Fibroblast of skin of right biceps (primary cell): ENCODE results near the gene PLEKHA1.
A peak's percentile ranks its signal among the peaks of the same experiment; 100 is the strongest.

Source experiments
- DNase-seq: peaks from one replicate; pipeline ENCODE4 v3.0.0-alpha.2; 2013

Gene PLEKHA1

DNA sequence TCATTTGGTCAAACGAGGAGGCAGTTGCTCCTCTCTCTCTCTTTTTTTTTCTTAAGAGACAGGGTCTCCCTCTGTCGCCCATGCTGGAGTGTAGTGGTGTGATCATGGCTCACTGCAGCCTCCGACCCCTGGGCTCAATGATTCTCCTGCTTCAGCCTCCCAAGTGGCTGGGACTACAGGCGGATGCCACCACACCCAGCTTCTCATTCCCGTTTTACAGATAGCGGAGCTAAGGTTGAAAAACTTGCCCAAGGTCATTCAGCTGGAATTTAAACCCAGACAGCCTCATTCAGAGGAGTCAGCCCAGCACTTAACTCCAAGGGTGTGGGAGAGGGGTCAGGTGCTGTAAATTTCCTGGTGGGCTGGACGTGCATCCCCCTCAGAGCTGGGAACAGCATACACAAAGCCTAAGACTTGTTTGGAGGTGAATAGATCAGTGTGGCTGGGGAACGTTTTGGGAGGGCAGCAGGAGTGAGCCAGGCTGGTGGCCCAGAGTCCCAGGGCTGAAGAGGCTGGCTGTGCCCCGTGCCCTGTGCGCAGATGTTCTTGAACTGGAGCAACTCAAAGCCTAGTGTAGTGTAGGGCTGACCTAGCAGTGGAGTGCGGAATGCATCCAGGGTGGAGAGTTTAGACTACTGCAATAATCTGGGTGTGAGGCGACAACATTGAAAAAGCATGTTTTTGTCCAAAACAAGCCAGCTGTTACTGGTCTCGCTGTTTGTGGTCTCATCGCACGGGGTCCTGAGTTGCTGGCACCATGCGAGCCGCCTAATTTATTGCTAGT is 89.2 kb downstream of the PLEKHA1 start:
- no peak for DNase-seq

DNA sequence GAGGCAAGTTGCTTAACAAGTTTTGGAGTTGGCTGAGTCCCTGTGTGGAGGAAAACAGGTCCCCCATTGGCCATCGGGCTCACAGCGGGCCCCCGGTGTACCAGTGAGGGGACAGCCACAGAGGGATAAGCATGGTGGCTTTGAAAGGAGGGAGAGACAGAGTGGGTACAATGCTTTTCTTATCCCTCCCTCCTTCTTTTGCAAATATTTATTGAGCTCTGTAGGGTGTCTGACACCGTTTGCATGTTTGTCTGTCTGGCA is 89.7 kb downstream of the PLEKHA1 start:
- DNase-seq: no peak

DNA sequence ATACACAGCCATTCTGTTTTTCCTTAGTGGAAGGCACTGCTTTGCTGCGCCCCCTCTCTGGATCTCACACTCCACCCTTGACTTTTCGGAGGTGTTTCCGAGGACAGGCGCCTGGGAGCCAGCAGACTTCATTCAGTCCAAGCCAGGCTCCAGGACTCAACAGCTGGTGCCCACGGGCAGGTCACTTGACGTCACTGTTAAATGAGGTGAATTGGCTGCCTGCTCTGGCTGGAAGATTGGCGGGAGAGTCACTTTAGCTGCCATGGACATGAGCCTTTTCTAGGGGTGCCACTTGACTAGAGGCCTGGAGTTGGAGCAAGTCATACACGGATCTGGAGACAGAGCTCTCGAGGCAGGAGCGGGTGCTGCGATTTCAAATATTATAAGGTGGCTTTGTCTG is 90.1 kb downstream of the PLEKHA1 start:
- DNase-seq: no peak

DNA sequence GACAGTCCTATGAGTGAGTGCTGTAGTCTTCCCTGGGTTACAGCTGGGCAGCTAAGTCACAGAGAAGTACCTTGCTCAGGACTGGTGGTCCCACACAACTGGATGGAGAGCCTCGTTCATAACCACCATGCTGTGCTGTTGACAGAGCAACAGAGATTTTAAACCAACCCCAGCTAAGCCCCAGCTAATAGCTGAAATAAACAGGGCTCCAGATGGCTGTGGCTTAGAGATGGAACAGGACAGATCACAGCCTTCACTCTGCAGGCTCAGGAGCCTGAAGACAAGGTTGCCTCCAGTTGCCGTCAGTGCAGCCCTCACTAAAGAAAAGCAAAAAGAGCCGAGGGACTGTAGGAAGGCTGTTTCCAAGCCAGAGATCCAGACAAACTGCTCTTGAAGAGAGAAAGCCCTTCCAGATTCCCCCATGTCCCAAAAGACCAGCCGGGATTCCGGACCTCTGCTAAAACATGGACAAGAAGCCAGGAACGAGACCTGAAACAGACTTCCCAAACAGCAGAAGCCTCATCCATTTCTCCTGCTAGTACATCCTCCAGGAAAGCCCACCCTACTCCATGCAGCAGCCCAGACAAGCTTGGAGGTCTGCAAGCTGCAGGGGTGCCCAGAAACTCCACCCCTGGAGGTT is 91.0 kb downstream of the PLEKHA1 start:
- no peak for DNase-seq

DNA sequence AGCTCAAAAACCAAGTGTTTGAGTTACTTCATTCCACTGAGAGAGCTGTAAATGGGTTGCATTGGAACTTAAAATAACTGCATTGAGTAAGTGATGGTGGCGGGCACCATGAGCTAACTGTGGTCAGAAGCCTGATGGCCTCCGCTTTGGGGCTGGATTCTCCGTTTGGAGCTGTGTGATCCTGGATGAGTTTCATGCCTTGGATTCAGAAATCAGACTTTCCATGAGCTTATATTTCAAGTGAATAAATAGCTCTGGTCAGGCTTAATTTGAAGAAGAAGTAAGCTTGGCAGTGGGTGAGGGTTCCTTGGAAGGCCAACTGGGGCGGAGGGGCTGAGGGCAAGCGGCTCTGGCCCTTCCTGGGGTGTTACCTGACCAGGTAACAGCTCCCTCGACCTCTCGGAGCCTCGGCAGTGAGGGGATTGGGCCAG is 92.5 kb downstream of the PLEKHA1 start:
- no peak for DNase-seq

DNA sequence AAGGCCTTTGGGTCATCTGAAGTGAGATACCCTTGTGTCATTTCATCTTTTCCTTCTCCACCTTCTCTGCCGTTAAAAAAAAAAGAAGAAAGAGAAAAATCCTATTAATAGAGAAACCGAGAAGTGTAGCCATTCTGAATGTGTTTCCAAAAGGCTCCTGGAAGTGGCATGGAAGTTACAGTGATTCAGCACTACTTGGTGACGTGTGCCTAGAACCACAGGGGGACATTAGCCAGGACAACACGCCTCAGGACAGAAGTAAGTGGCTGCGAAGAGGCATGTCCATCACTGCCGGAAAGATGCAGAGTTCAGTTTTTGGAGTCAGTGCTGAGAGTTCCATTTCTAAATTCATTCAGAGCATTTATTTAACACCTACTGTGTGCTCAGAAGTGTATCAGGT is 93.2 kb downstream of the PLEKHA1 start:
- DNase-seq: no peak

DNA sequence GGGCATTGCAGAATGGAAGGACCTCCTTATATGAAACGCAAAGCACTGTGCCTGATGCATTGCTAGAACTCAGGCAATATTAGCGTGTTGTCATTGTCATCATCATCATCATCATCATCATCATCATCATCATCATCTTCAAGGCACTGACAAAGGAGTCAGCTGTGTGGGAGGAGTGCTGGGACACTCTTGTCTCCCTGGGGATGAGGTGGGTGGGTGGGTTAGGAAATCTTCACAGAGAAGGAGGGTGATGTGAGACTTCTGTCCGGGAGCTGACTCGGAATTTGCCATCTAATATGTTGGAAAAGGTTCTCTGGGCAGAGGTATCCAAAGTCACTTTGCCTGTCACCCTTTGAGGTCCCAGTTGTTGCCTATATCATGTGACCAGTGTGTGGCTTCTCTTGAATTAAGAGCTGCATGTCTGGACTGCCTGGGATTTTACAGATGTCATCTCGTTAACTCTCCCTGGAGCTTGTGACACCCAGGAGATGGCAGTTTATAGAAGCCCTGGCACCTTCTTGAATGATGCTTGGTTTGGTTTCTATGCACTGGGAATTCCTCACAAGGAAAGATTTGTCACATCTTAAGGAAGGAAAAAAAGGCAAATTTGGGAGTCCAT is 93.9 kb downstream of the PLEKHA1 start:
- DNase-seq: no peak

DNA sequence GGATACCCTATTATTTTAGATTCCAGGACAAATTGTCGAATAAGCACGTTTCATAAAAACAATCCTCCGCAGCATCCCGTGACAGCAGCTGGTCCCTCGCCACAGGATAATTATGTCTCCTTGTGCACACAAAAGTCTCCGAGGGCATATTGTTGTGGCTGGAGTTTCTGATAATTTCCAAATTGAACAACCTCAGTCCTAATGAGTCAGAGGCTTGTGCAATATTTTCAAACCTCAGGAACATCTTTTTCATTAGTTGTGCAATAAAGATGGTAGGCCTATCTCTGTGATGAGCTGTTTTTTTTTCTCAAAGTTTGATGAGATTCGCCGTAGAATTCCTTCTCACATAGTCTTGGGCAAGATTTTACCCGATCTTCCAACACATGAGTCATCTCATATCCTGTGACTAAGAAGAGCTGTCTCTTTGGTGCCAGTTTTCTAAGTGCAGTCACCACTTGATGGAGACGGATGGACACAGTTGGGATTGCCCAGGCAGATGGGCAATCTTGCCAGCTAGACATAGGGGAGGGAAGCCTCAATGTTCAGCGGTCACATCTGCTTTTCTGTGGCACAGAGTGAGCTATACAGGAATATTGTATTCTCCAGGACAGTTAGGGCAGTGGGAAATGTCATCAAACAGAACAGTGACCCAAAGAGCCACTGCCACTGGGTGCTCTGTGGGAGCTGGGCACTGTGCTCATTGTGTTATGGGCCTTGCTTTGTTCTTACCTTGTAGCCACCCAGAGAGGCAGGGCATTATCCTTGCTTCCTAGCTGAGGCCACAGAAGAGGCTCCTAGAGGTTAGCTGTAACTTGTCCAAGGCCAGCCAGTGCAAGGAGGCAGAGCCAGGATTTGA is 94.6 kb downstream of the PLEKHA1 start:
- DNase-seq: peak; percentile 99

DNA sequence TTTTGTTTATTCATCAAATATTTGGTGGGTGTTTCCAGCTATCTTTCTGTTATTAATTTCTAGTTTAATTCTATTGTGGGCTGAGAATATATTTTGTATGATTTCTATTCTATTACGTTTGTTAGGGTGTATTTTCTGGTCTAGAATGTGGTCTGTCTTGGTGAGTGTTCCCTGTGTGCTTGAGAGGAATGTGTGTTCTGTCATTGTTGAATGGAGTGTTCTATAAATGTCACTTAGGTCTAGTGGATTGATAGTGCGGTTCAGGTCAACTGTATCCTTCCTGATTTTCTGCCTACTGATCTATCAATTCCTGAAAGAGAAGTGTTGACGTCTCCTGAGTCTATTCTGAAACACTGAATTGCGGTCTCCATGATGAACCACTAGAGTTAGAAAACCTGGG is 95.3 kb downstream of the PLEKHA1 start:
- no peak for DNase-seq

DNA sequence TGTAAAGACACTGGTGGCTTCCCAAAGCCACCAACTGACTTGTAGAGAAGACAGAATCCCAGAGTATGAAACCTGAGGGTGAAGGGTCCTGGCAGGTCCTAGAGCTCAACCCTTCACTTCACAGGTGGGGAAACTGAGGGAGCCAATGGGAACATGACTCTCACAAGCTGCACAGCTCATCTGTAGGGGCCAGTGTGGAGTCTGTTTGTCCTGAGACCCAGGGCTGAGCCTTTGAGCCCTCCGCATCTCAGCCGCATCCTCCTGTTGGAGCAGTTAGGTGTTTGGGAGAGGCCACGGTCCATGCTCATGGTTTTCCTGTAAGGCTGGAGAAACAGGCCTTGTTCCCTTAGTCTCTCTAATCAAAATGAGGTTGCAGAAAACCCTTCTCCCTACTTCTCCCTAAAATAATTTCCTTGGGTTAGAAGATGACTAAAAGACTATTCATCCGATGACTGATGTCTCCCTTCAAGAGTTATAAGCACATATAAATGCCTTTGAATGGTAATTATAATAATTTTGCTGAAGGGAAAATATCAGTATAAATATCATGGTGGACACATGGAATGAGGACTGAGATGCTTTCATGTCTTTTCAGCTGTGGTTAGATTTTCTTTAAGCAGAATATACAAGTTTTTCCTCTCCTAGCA is 97.1 kb downstream of the PLEKHA1 start:
- DNase-seq: peak; percentile 69

DNA sequence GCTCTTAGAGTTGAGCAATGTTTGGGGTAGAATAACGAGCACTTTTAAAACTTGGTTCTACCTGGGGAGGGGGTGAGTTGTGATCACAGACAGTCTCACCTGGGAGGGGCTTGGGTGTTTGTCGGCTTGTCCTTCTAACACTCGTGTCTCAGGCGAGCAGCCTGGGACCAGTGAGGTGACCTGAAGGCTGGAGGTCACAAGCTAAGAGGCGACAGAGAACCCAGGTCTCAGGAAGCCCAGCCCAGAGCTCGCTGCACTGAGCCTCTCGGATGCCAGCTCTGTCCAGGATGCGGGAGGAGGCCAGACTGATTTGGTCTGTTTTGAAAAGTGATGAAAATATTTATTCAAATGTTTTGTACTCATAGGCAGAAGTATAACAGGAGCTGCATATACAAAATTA is 98.6 kb downstream of the PLEKHA1 start:
- DNase-seq: no peak

DNA sequence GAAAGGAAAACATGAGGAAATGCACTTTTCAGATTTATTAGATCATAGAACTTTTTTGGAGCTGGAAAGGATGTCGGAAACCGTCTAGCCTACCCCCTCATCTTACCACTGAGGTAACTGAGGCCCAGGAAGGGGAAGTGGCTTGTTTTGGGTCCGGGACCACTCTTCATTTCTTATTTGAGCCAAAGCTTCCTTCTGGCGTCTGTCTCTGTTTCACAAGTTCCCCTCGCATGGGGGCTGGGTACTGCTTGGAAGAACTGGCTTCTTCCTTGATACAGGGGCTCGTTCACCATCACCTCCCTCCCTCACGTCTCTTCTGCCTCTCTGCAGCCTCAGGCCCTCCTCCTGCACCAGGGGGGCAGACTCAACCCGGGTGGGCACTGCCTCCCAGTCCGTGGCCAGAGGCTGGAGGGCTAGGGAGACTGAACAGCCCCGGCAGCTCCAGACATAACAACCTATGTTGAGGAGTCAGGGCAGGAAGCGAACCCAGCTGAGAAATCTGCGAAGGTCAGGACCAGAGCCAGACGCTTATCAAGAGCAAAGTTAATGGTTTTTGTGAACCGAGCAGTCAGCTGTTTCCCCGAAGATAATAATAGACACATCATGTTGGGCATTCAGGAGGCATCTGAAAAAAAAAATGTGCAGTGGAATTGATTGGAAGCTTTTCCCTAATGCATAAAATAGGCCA is 99.8 kb downstream of the PLEKHA1 start:
- no peak for DNase-seq

DNA sequence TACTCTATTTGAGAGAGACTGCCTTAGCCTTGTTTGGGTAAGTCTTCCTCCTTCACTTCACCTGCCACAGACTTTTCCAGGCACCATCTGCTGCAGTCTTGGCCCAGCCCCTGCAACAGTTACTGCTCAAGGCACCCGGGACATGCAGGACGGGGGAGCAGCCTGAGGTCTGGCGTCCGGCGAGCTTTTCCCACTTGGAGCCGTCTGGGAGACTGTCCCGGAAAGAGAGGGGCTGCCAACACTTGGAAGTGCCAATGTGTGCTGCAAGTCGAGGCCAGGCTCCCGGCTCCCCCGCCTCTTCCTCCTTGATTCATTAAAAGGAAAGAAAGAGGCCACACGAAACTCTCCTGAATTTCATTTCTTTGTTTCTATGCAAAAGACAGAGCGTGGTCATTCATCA is 100.6 kb downstream of the PLEKHA1 start:
- no peak for DNase-seq

DNA sequence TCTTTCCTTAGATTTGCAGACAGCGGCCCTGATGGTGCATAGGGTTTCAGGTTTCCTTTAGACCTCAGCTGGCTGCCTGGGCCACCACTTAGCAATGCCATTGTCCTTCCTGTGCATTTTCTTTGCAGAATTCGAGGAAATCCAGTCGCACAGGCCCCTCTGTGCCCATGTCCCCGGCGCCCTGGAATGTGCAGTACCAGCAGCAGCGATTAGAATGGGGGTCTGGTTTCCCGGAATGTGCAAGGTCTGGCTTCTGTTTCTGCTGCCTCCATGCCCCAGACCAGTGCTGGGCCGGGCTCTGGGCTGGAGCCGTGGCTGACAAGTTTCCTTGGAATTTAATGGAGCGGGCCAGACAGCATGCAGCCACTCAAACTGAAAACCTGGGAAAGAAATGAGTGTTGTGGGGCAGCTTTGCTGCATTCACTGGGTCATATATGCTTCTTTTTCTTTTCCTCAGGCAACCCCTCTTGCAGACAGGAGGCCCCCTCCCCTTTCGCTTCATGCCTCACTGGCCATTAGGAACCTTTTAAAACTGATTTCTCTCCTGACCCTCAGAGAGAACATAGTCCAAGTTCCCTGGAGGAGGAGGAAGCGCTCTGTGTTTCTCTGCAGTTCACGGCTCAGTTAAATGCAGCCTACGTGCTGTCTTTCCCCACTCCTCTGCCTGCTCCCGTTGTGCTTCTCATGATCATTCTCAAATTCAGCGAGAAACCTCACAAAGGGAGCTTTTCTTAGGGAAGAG is 101.3 kb downstream of the PLEKHA1 start:
- DNase-seq: peak; percentile 38

DNA sequence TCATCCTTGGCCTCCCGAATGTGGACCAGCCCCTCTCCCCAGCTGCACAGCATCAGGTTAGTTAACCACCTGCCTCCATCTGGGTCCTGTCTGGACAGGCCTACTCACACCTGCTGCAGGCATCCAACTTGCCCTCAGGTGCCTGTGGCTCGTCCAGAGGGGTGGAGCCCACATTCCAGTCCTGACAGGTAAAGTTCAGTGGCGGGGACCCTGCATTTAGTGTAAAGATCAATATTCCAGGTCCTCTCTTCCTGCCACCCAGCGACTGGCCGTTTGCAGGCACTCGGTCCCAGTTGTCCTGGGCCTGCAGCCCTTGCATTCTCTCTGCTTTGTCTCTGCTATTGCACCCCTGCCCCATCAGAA is 101.8 kb downstream of the PLEKHA1 start:
- no peak for DNase-seq

DNA sequence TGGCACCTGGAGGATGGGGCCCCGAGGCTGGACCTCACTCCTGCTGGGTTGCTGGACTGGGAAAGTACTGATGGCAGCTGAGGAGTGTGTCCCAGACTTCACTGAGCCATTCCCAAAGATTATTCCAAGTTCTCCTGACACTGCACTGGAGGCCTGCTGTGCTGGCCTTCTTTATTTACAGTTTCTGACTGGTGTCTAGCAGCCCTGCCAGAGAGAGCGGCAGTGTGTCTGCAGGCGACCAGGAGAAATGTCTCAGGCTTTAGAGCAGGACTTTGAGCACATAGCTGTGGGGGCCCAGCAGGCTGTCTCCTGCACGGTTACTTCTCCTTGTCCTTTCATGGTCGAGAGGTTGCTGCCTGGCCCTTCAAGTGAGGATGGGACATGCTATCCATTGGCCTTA is 102.9 kb downstream of the PLEKHA1 start:
- no peak for DNase-seq

DNA sequence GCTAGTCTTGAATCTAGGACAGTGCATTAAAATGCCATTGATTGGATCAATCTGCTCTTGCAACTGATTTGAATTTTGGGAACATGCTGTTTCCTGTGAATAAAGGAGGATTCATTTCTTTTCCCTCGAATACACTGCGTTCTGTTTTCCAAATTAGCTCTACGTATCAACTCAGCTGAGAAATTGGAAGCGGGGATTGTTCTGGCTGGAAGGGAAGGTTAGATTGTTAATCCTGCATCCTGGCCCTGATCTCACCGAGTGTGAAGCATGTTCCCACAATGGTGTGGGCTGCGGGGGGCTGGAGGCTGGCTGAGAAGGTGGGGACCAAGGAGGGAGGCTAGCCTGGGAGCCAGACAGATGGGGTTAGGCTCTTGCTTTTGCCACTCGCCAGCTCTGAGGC is 104.5 kb downstream of the PLEKHA1 start:
- no peak for DNase-seq

DNA sequence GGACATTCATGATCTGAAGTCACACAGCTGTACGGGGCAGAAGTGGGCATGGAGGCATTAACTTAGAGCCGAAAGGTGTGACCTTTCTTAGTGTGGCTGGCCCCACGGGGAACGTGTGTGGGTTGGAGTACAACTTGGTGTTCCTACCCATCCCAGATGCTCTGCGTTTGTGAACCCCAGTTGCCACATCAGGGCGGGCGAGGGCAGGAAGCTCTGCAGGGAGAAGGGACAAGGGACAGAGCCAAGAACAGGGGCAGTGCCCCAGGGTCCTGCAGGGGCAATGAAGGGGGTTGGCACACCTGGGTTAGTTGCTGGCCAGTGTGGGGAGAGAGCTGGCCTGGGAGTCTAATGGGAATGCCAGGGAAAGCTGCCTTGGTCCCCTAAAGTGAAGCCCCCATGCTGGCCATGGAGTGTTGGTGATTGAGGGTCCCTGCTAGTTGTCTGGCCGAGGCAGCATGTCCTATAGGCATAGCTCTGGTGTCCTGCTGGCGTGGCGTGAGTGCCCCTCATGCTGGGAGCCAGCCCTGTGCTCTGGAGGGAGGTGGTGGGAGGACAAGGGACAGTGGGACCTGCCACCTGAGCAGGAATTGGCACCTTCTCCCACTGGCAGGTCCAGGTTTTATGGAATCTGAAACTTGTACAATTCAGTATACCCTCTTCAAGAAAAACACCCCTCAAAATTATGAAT is 105.8 kb downstream of the PLEKHA1 start:
- no peak for DNase-seq

DNA sequence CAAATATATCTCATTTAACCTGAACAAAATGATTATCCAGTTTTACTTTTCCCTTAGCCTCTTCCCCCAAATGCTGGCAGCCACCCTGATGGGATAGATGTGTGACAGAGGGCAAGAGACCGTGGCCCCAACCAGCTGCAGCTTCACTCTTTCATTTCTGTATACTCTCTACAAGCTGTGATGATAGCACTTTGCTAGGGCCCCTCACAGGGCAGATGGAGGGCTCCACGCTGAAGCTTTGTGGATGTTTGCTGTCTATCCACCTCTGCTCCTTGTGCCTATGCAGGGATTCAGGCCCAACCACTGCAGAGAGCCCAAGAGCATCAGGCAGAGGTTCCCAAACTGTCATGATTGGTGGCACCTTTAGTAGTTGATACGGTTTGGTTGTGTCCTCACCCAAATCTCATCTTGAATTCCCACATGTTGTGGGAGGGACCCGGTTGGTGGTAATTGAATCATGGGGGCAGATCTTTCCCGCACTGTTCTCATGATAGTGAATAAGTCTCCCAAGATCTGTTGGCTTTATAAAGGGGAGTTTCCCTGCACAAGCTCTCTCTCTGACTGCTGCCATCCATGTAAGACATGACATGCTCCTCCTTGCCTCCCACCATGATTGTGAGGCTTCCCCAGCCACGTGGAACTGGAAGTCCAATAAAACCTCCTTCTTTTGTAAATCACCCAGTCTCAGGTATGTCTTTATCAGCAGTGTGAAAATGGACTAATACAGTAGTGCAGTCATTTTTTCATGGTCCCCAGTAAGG is 107.0 kb downstream of the PLEKHA1 start:
- DNase-seq: no peak
